Epithelial cell of esophagus (primary cell): ENCODE measurements around the gene AMY2B.
"Not testable (repeated sequence)": the region's sequence is repeated elsewhere in the genome, so short reads cannot be mapped to it uniquely, and the experiment has no call there.

ENCODE experiments used
- DNase-seq: peaks from one replicate; pipeline ENCODE4 v3.0.0; 2010; ENCODE audit warnings: low read depth
- H3K4me3 ChIP-seq: 2 replicates; pipeline ENCODE4 v1.5.1; 2011; ENCODE audit warnings: mild to moderate bottlenecking, low read length, control low read depth
- CTCF ChIP-seq: IDR thresholded peaks from 2 replicates; pipeline ENCODE4 v1.5.1; 2011; ENCODE audit warnings: low read depth, mild to moderate bottlenecking, low read length, control low read depth, inconsistent platforms; ENCODE audit not compliant: insufficient read depth; ENCODE audit errors: missing control alignments

The AMY2B gene

GRCh38 chr1:103571289-103571688 lies at the start of gene AMY2B:
AMY2B (plus strand) TSS chr1:103571589; CDS start chr1:103571603, 14 bp downstream.
- DNase-seq, H3K4me3 ChIP-seq: not testable (repeated sequence)

GRCh38 chr1:103523346-103523745 lies 48.0 kb upstream of the AMY2B start:
- no peak for TF ChIP-seq CTCF
- DNase-seq, result no peak
- no peak overlapping the region for H3K4me3 ChIP-seq

- peak; percentile 66 for DNase-seq
Observed at GRCh38 chr1:103525114-103525606, 46.2 kb upstream of the AMY2B start.

GRCh38 chr1:103525607-103526507 lies 45.5 kb upstream of the AMY2B start, which contains the start of gene RNPC3:
RNPC3 (plus strand) TSS chr1:103525699; CDS start chr1:103526071, 372 bp downstream.
- DNase-seq, result peak; percentile 90
- peak within 1 kb of the TSS; percentile 95 for H3K4me3 ChIP-seq
- no peak for TF ChIP-seq CTCF

More at GRCh38 chr1:103525114-103525606, 46.2 kb upstream of the AMY2B start:
- peak overlapping the region; percentile 39 for H3K4me3 ChIP-seq
- no peak for TF ChIP-seq CTCF

- TF ChIP-seq CTCF, result no peak
- H3K4me3 ChIP-seq, result peak overlapping the region; percentile 95
- DNase-seq, result no peak
Observed at GRCh38 chr1:103527331-103527730, 44.1 kb upstream of the AMY2B start.

- no peak overlapping the region for H3K4me3 ChIP-seq
- DNase-seq, result peak; percentile 89
- TF ChIP-seq CTCF, result no peak
Observed at GRCh38 chr1:103529746-103530145, 41.6 kb upstream of the AMY2B start.

GRCh38 chr1:103538226-103538625 lies 33.2 kb upstream of the AMY2B start:
- no peak for DNase-seq
- TF ChIP-seq CTCF, result no peak
- no peak overlapping the region for H3K4me3 ChIP-seq
